GM19193 (cell line): ENCODE results near the gene SPATA31A7.
"Not testable (repeated sequence)": the region's sequence is repeated elsewhere in the genome, so short reads cannot be mapped to it uniquely, and the experiment has no call there.

Experiments used
- POLR2A ChIP-seq: IDR thresholded peaks from 4 replicates; pipeline ENCODE4 v1.6.1; 2011; ENCODE audit not compliant: insufficient read depth, insufficient read length; ENCODE audit errors: extremely low read depth

Gene SPATA31A7

DNA sequence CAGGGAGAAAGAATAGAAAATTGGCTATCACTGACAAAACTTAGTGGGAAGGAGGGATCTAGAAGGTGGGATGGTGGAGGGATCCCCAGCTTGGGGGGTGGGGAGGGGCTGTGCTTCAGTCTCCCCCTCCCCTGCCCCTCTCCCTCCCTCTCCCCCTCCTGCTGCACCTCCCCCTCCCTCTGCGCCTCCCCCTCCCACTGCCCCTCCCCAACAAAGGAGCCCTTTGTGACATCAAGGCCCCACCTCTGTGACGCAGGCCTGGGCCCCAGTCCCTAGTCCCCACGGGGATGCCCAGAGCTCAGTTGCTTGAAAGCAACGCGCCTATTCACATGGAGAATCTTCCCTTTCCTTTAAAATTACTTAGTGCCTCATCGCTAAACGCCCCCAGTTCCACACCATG lies at the start of gene SPATA31A7:
Gene SPATA31A7, plus strand, starts transcription at position 301 of the 400 bp plus-strand sequence. Its CDS starts 29 bp downstream, at position 330.
- TF ChIP-seq POLR2A = not testable (repeated sequence)
